ENCODE results near the gene BOLL. TPM values are rescaled to one million over a fixed set of nuclear protein-coding genes. Genes with fewer than 3 reads are reported as not detected.

The BOLL gene
- total and polyA plus RNA-seq, 10 of the 15 experiments (the other 5 are each of a cell fraction or from before 2014, with no cell fraction given), result 0.05 TPM; not detected in 9

DNA sequence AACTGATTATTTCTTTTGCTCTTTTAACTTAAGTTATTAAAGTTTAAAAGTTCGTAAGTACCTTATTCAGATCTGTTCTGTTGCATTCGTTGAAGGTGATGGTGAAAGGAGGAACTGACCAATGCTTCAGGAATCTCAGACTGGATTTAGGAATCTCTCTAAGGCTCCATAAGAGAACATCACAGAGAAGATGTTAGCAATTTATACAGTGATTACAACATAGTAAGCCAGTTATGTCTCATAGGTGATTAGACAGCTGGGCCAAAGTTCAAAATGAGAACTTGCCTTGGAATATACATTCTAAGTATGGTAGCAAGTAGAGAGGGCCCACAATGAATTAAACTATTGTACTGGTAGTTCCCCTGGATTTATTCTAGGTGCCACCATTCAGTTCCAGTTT is 76.8 kb downstream of the BOLL start (continued):
- TF ChIP-seq, protein P1, sequence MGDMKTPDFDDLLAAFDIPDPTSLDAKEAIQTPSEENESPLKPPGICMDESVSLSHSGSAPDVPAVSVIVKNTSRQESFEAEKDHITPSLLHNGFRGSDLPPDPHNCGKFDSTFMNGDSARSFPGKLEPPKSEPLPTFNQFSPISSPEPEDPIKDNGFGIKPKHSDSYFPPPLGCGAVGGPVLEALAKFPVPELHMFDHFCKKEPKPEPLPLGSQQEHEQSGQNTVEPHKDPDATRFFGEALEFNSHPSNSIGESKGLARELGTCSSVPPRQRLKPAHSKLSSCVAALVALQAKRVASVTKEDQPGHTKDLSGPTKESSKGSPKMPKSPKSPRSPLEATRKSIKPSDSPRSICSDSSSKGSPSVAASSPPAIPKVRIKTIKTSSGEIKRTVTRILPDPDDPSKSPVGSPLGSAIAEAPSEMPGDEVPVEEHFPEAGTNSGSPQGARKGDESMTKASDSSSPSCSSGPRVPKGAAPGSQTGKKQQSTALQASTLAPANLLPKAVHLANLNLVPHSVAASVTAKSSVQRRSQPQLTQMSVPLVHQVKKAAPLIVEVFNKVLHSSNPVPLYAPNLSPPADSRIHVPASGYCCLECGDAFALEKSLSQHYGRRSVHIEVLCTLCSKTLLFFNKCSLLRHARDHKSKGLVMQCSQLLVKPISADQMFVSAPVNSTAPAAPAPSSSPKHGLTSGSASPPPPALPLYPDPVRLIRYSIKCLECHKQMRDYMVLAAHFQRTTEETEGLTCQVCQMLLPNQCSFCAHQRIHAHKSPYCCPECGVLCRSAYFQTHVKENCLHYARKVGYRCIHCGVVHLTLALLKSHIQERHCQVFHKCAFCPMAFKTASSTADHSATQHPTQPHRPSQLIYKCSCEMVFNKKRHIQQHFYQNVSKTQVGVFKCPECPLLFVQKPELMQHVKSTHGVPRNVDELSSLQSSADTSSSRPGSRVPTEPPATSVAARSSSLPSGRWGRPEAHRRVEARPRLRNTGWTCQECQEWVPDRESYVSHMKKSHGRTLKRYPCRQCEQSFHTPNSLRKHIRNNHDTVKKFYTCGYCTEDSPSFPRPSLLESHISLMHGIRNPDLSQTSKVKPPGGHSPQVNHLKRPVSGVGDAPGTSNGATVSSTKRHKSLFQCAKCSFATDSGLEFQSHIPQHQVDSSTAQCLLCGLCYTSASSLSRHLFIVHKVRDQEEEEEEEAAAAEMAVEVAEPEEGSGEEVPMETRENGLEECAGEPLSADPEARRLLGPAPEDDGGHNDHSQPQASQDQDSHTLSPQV (IDR thresholded peaks at IDR 0.05), result no peak
- TF ChIP-seq TCF7 (IDR thresholded peaks at IDR 0.05; ENCODE audit: borderline replicate concordance), result no peak
- no peak for TF ChIP-seq POU2F2 (IDR thresholded peaks at IDR 0.05; ENCODE audit: borderline replicate concordance, low read depth, low read length)
- TF ChIP-seq TCF12 (IDR thresholded peaks at IDR 0.05; ENCODE audit: low read depth, low read length), result no peak
- no peak for TF ChIP-seq YBX1 (IDR thresholded peaks at IDR 0.05)
- no peak for TF ChIP-seq NR2F1 (conservative IDR thresholded peaks at IDR 0.05)
- TF ChIP-seq RAD51 (IDR thresholded peaks at IDR 0.05), result no peak
- TF ChIP-seq, protein P2, sequence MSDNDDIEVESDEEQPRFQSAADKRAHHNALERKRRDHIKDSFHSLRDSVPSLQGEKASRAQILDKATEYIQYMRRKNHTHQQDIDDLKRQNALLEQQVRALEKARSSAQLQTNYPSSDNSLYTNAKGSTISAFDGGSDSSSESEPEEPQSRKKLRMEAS (IDR thresholded peaks at IDR 0.05; ENCODE audit: low read depth, low read length), result no peak
- TF ChIP-seq, protein P3, sequence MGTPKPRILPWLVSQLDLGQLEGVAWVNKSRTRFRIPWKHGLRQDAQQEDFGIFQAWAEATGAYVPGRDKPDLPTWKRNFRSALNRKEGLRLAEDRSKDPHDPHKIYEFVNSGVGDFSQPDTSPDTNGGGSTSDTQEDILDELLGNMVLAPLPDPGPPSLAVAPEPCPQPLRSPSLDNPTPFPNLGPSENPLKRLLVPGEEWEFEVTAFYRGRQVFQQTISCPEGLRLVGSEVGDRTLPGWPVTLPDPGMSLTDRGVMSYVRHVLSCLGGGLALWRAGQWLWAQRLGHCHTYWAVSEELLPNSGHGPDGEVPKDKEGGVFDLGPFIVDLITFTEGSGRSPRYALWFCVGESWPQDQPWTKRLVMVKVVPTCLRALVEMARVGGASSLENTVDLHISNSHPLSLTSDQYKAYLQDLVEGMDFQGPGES (IDR thresholded peaks at IDR 0.05), result no peak
- no peak for TF ChIP-seq CBFB (IDR thresholded peaks at IDR 0.05; ENCODE audit: low read depth)
- TF ChIP-seq TCF3 (IDR thresholded peaks at IDR 0.05; ENCODE audit: borderline replicate concordance, insufficient read depth, low read depth, low read length), result no peak
- TF ChIP-seq, protein P4, sequence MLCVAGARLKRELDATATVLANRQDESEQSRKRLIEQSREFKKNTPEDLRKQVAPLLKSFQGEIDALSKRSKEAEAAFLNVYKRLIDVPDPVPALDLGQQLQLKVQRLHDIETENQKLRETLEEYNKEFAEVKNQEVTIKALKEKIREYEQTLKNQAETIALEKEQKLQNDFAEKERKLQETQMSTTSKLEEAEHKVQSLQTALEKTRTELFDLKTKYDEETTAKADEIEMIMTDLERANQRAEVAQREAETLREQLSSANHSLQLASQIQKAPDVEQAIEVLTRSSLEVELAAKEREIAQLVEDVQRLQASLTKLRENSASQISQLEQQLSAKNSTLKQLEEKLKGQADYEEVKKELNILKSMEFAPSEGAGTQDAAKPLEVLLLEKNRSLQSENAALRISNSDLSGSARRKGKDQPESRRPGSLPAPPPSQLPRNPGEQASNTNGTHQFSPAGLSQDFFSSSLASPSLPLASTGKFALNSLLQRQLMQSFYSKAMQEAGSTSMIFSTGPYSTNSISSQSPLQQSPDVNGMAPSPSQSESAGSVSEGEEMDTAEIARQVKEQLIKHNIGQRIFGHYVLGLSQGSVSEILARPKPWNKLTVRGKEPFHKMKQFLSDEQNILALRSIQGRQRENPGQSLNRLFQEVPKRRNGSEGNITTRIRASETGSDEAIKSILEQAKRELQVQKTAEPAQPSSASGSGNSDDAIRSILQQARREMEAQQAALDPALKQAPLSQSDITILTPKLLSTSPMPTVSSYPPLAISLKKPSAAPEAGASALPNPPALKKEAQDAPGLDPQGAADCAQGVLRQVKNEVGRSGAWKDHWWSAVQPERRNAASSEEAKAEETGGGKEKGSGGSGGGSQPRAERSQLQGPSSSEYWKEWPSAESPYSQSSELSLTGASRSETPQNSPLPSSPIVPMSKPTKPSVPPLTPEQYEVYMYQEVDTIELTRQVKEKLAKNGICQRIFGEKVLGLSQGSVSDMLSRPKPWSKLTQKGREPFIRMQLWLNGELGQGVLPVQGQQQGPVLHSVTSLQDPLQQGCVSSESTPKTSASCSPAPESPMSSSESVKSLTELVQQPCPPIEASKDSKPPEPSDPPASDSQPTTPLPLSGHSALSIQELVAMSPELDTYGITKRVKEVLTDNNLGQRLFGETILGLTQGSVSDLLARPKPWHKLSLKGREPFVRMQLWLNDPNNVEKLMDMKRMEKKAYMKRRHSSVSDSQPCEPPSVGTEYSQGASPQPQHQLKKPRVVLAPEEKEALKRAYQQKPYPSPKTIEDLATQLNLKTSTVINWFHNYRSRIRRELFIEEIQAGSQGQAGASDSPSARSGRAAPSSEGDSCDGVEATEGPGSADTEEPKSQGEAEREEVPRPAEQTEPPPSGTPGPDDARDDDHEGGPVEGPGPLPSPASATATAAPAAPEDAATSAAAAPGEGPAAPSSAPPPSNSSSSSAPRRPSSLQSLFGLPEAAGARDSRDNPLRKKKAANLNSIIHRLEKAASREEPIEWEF (IDR thresholded peaks at IDR 0.05; ENCODE audit: insufficient replicate concordance, low read depth, low read length), result no peak
